ENCODE measurements around the gene SELENON. TPM values are rescaled to one million over a fixed set of nuclear protein-coding genes. Genes with fewer than 3 reads are reported as not detected.
A peak's percentile ranks its signal among the peaks of the same experiment; 100 is the strongest.

SELENON gene
- total and polyA plus RNA-seq, 2 of the 13 experiments (the other 11 are each of a cell fraction or from before 2014, with no cell fraction given) = 3.8 to 8.0 TPM

DNA sequence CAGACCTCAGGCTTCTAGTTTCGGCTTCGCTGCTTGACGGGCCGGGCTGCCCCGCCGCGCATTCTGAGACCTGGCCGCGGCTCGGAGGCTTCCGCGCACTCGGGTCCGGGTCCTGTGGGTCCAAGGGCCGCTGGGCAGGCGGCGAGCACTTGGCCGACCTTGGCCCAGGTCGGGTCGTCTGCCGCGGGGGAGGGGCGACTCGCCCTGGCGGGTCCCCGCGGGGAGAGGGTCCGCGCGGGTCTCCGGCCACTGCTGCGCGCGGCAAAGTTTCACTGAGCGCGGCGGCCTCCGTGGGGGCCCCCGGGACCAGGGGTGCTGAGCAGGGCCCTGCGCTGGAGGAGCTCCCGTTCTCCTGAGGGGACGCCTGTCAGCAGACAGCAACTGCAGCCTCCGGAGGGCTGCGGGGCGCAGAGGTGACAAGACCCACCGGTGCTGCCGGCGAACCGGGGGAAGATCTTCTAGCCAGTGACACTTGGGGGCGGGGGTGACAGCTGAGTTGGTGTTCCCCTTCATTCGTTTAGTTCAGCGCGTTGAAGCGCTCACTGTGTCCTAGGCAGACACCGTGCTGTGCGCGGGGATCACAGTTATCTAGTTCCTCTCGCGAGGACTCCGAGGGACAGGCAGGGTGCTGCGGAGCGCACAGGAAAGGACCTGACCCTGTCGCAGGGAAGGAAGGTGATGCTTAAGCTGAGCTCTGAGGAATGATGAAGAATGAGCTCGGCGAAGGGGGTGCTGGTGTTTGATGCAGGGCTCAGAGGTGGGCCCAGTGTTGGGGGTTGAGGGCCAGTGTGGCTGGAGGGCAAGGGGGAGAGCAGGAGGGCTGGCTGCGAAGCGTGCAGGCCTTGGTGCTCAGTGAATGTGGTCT, 20.5 kb downstream of the SELENON start (continued):
- TF ChIP-seq EZH2 (conservative IDR thresholded peaks at IDR 0.05; ENCODE audit: low read depth, low read length) (no peak), ATF7-NPFF (CRISPR knock-in tag; IDR thresholded peaks at IDR 0.05; ENCODE audit: low read depth) (no peak; the same call in 1 of the 2 replicates), ELF3 (CRISPR knock-in tag; IDR thresholded peaks at IDR 0.05) (no peak; the same call in 1 of the 2 replicates), KAT2B (IDR thresholded peaks at IDR 0.05; ENCODE audit: borderline replicate concordance, low read depth, low read length) (no peak), ZMAT3 (CRISPR knock-in tag; conservative IDR thresholded peaks at IDR 0.05) (no peak; the same call in 1 of the 2 replicates), ZNF44 (CRISPR knock-in tag; IDR thresholded peaks at IDR 0.05) (0 out of 2 replicates have a peak, but pooled peaks have one; percentile 23), ZBTB3 (CRISPR knock-in tag; IDR thresholded peaks at IDR 0.05; ENCODE audit: borderline replicate concordance, low read depth) (no peak), ZFY (CRISPR knock-in tag; IDR thresholded peaks at IDR 0.05) (peak; percentile 53), ZNF12 (CRISPR knock-in tag; IDR thresholded peaks at IDR 0.05) (no peak; the same call in 1 of the 2 replicates), TGIF2 (CRISPR knock-in tag; IDR thresholded peaks at IDR 0.05) (no peak), ZSCAN25 (CRISPR knock-in tag; IDR thresholded peaks at IDR 0.05) (no peak; the same call in 1 of the 2 replicates), MLLT10 (CRISPR knock-in tag; IDR thresholded peaks at IDR 0.05) (no peak), RFX3 (CRISPR knock-in tag; IDR thresholded peaks at IDR 0.05) (no peak), ARID2 (CRISPR knock-in tag; IDR thresholded peaks at IDR 0.05; ENCODE audit: borderline replicate concordance) (no peak), GTF2F1 (IDR thresholded peaks at IDR 0.05; ENCODE audit: low read length) (no peak), CREM (IDR thresholded peaks at IDR 0.05) (no peak), CREM (CRISPR knock-in tag; IDR thresholded peaks at IDR 0.05) (no peak)
- TF ChIP-seq, protein P1, sequence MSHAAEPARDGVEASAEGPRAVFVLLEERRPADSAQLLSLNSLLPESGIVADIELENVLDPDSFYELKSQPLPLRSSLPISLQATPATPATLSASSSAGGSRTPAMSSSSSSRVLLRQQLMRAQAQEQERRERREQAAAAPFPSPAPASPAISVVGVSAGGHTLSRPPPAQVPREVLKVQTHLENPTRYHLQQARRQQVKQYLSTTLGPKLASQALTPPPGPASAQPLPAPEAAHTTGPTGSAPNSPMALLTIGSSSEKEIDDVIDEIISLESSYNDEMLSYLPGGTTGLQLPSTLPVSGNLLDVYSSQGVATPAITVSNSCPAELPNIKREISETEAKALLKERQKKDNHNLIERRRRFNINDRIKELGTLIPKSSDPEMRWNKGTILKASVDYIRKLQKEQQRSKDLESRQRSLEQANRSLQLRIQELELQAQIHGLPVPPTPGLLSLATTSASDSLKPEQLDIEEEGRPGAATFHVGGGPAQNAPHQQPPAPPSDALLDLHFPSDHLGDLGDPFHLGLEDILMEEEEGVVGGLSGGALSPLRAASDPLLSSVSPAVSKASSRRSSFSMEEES (CRISPR knock-in tag; IDR thresholded peaks at IDR 0.05) = no peak
- TF ChIP-seq, protein P2, sequence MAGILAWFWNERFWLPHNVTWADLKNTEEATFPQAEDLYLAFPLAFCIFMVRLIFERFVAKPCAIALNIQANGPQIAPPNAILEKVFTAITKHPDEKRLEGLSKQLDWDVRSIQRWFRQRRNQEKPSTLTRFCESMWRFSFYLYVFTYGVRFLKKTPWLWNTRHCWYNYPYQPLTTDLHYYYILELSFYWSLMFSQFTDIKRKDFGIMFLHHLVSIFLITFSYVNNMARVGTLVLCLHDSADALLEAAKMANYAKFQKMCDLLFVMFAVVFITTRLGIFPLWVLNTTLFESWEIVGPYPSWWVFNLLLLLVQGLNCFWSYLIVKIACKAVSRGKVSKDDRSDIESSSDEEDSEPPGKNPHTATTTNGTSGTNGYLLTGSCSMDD (CRISPR knock-in tag; IDR thresholded peaks at IDR 0.05) = no peak
- TF ChIP-seq, protein P3, sequence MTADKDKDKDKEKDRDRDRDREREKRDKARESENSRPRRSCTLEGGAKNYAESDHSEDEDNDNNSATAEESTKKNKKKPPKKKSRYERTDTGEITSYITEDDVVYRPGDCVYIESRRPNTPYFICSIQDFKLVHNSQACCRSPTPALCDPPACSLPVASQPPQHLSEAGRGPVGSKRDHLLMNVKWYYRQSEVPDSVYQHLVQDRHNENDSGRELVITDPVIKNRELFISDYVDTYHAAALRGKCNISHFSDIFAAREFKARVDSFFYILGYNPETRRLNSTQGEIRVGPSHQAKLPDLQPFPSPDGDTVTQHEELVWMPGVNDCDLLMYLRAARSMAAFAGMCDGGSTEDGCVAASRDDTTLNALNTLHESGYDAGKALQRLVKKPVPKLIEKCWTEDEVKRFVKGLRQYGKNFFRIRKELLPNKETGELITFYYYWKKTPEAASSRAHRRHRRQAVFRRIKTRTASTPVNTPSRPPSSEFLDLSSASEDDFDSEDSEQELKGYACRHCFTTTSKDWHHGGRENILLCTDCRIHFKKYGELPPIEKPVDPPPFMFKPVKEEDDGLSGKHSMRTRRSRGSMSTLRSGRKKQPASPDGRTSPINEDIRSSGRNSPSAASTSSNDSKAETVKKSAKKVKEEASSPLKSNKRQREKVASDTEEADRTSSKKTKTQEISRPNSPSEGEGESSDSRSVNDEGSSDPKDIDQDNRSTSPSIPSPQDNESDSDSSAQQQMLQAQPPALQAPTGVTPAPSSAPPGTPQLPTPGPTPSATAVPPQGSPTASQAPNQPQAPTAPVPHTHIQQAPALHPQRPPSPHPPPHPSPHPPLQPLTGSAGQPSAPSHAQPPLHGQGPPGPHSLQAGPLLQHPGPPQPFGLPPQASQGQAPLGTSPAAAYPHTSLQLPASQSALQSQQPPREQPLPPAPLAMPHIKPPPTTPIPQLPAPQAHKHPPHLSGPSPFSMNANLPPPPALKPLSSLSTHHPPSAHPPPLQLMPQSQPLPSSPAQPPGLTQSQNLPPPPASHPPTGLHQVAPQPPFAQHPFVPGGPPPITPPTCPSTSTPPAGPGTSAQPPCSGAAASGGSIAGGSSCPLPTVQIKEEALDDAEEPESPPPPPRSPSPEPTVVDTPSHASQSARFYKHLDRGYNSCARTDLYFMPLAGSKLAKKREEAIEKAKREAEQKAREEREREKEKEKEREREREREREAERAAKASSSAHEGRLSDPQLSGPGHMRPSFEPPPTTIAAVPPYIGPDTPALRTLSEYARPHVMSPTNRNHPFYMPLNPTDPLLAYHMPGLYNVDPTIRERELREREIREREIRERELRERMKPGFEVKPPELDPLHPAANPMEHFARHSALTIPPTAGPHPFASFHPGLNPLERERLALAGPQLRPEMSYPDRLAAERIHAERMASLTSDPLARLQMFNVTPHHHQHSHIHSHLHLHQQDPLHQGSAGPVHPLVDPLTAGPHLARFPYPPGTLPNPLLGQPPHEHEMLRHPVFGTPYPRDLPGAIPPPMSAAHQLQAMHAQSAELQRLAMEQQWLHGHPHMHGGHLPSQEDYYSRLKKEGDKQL (CRISPR knock-in tag; IDR thresholded peaks at IDR 0.05; ENCODE audit: low read depth) = no peak
- TF ChIP-seq, protein P4, sequence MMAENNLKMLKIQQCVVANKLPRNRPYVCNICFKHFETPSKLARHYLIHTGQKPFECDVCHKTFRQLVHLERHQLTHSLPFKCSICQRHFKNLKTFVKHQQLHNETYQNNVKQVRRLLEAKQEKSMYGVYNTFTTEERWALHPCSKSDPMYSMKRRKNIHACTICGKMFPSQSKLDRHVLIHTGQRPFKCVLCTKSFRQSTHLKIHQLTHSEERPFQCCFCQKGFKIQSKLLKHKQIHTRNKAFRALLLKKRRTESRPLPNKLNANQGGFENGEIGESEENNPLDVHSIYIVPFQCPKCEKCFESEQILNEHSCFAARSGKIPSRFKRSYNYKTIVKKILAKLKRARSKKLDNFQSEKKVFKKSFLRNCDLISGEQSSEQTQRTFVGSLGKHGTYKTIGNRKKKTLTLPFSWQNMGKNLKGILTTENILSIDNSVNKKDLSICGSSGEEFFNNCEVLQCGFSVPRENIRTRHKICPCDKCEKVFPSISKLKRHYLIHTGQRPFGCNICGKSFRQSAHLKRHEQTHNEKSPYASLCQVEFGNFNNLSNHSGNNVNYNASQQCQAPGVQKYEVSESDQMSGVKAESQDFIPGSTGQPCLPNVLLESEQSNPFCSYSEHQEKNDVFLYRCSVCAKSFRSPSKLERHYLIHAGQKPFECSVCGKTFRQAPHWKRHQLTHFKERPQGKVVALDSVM (CRISPR knock-in tag; IDR thresholded peaks at IDR 0.05) = no peak
